Activated naive CD8-positive, alpha-beta T cell treated with anti-CD3 and anti-CD28 coated beads, Interleukin-2, amount 50 U/mL, for 16 hours (primary cell): ENCODE data around the gene S100Z.
"Not testable (repeated sequence)": the region's sequence is repeated elsewhere in the genome, so short reads cannot be mapped to it uniquely, and the experiment has no call there.

ENCODE experiments used
- DNase-seq: peaks from one replicate; pipeline ENCODE4 v3.0.0-alpha.2; 2020; ENCODE audit warnings: low read depth, low spot score

S100Z gene

DNA sequence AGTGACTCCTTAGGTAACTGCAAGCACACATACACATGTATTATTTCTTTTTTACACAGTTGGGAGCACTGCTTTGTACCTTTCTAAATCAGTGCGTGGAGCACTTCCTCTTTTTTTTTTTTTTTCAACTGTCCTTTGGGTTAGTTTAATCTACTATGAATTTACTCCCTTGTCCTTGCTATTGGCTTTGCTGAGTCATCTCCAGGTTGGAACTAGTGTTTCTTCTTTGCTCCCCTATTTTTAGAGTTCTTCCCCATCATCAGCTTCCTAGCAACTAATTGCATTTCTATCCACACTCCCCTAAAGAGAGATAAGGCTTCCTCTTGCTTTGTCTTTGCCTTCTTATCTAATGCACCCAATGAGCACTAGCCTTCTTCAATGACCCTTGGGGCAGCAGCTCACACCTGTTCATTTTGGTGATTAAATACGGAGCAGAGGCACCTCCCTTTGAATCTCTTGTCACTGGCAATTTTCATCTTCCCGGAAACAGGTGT, 24.3 kb downstream of the S100Z start:
- DNase-seq, result no peak

DNA sequence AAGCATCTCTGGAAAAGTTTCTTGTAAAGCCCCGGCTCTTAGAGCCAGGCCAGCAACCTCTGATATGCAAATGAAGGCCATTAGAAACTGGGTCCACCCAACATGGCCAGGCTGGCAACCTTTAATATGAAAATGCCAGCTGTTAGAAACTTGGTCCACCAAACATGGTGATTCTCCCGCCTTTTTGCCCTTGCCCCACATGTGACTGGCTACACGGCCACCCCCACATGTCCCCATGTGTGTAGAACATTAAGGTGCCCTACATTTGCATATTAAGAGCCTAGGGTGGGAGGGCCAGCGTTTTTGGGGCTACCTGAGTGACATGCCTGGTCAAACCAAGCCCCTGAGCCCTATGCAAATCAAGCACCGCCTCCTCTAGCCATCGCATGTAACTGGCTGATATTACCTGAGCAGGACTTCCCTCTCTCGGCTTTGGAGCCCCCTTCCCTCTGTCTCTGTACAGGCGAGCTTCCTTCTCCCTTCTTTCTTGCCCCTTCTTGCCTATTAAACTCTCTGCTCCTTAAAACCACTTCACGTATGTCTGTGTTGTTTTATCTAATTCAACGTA, 39.0 kb downstream of the S100Z start:
- DNase-seq, result no peak

- DNase-seq, result no peak
These were observed 43.5 kb downstream of the S100Z start for GRCh38 chr5:76893294-76893693.

DNA sequence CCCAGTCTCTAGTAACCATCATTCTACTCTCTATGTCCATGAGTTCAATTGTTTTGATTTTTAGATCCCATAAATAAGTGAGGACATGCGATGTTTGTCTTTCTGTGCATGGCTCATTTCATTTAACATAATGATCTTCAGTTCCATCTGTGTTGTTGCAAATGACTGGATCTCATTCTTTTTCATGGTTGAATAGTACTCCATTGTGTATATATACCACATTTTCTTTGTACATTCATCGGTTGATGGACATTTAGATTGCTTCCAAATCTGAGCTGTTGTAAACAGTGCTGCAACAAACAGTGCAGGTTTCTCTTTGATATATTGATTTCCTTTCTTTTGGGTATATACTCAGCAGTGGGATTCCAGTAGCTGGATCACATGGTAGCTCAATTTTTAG, 46.4 kb downstream of the S100Z start:
- no peak for DNase-seq

DNA sequence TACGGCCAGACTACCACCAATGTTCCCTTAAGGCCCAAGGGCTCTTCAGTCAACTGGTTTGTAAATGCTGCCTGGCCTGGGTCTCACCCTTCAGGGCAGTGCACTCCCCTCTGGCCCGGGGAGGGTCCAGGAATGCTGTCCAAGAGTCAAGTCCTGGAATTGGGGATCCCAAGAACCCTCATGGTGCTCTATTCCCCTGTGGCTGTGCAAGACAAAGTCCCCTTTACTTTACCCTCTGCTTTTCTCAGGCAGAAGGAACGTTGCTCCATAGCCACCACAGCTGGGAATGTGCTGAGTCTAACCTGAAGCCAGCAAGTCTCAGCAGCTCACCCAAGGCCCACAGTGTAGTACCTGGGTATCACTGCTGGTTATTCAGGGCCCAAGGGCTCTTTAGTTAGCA, 51.7 kb downstream of the S100Z start:
- DNase-seq, result no peak

DNA sequence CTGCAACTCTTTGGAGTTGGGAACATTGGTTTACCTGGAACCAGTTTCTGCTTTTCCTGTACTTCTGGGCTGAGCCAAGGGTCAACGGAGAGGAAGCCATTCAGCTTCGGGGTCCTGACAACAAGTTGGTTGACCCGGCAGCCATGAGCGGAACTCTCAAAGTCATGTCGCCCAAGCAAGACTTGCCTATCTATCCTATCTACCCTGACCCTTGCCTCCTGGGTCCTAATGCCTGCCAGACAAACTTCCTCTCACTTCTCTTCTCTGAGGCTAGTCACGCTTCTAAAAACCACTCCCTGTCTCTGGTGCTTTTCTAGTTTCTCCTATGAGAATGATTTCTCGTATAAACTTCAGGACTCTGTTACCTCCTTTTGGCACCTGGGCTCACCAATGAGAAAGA, 58.4 kb downstream of the S100Z start:
- DNase-seq, result no peak

- DNase-seq, result not testable (repeated sequence)
These were observed 60.6 kb downstream of the S100Z start for GRCh38 chr5:76910344-76910933.

DNA sequence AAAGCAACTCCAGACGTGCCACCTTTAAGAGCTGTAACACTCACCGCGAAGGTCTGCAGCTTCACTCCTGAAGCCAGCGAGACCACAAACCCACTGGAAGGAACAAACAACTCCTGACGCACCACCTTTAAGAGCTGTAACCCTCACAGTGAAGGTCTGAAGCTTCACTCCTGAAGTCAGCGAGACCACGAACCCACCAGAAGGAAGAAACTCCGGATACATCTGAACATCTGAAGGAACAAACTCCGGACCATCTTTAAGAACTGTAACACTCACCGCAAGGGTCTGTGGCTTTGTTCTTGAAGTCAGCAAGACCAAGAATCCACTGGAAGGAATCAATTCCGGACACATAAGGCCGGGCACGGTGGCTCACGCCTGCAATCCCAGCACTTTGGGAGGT, 64.9 kb downstream of the S100Z start:
- not testable (repeated sequence) for DNase-seq

DNA sequence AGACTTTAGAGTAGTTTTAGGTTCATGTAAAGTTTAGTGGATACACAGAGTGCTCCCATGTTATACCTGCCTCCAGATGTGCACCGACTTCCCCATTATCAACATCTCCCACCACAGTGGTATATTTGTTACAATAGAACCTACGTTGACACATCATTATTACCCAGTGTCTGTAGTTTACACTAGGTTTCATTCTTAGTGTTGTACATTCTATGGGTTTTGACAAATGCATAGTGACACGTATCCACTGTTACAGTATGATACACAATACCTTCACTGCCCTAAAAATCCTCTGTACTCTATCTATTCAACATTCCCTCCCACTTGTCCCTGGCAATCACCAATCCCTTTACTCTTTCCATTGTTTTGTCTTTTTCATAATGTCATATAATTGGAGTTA, 68.7 kb downstream of the S100Z start:
- DNase-seq, result no peak

GRCh38 chr5:76920491-76920890, 70.7 kb downstream of the S100Z start:
- DNase-seq, result no peak

GRCh38 chr5:76926329-76927105, 76.7 kb downstream of the S100Z start:
- no peak for DNase-seq

DNA sequence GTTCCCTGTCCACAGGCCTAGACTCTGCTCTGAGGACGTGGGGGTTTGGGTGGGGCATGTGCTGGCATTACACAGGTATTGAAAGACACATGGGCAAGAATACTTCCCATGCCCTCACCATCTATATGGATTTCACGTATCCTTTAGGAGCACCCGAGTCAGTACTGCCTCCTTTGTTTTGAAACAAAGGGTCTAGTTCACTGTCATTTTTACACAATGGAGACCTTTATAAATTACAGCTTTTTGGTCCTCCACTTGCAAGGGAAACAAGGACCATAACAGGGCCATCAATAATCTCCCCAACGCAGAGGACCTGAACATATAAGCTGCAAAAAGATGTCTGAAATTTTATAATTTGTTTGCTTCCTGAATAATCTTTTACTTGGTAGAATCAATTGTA, 78.1 kb downstream of the S100Z start:
- no peak for DNase-seq

GRCh38 chr5:76930083-76930482, 80.3 kb downstream of the S100Z start:
- no peak for DNase-seq

GRCh38 chr5:76938177-76938576, 88.4 kb downstream of the S100Z start:
- no peak for DNase-seq

GRCh38 chr5:76941000-76941399, 91.2 kb downstream of the S100Z start:
- no peak for DNase-seq

GRCh38 chr5:76941442-76941841, 91.6 kb downstream of the S100Z start:
- no peak for DNase-seq

DNA sequence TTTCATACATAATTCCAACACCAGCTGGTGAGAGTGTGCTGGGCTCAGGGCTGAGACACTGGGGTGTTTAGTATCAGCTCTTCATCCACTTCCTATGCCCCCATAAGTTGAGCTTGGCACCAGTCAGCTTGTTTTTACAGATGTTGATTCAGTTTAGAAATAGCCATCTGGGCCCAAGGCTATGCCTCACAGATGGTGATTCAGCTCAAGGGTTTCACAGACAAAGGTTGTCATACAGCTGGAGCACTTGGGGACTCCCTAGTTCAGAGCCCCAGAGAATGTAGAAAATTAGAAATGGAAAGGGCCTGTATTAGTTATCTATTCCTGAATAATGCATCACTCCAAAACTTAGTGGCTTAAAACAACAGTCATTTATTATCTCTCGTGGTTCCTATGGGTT, 92.8 kb downstream of the S100Z start:
- DNase-seq, result no peak

DNA sequence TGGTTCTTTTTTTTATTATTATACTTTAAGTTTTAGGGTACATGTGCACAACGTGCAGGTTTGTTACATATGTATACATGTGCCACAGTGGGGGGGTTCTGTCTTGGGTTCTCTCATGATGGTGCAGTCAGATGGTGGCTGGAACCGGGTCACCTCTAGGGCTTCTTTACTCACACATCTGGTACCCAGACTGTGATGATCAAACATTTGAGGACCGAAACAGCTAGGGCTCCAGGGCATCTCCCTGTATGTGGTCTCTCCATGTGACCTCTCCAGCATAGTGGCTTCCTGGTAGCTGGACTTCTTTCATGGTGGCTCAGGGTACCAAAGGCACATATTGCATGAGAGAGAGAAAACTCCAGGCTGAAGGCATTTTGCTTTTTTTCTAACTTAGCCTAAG, 93.2 kb downstream of the S100Z start:
- DNase-seq, result no peak

DNA sequence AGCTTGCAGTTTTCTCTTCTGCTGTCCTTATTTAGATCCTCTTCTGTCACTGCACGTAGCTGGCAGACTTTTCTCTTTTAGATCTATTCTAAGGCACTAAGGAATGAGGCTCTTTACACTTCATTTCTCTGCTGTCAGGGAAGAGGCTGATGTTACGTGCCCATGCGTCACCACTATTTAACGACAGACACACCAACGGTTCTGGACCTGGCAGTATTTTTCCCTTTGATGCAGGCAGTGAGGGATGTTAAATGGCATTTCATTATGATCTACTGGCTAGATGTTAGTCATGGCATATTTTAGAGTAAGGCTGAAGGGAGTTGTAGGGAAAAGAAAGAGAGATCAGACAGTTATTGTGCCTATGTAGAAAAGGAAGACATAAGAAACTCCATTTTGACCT, 94.8 kb downstream of the S100Z start:
- no peak for DNase-seq

DNA sequence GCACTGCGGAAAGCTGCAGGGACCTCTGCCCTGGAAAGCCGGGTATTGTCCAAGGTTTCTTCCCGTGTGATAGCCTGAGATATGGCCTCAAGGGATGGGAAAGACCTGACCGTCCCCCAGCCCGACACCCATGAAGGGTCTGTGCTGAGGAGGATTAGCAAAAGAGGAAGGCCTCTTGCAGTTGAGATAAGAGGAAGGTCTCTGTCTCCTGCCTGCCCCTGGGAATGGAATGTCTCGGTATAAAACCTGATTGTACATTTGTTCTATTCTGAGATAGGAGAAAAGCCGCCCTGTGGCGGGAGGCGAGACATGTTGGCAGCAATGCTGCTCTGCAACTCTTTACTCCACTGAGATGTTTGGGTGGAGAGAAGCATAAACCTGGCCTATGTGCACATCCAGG, 95.4 kb downstream of the S100Z start:
- DNase-seq, result not testable (repeated sequence)

- DNase-seq, result no peak
These were observed 96.3 kb downstream of the S100Z start for GRCh38 chr5:76946090-76946489.

GRCh38 chr5:76947082-76947503, 97.3 kb downstream of the S100Z start:
- DNase-seq, result no peak
